Activated CD8-positive, alpha-beta memory T cell treated with anti-CD3 and anti-CD28 coated beads for 36 hours (primary cell): ENCODE results near the gene PEX11A. TPM values are rescaled to one million over a fixed set of nuclear protein-coding genes. Genes with fewer than 3 reads are reported as not detected.
"Not testable (repeated sequence)": the region's sequence is repeated elsewhere in the genome, so short reads cannot be mapped to it uniquely, and the experiment has no call there.

Experiments used
- CTCF ChIA-PET: fragments of 350-600 bp; sonication (Branson Sonifier 250); formaldehyde crosslinking; loops from one replicate; lab custom pipeline; 2021; ENCODE audit warnings: antibody characterized with exemption; lab: Charles Lee
- POLR2A ChIA-PET: fragments of 350-600 bp; sonication (Branson Sonifier 250); formaldehyde crosslinking; loops from one replicate; lab custom pipeline; 2021; ENCODE audit warnings: antibody characterized with exemption; lab: Charles Lee
- total RNA-seq, 2 experiments: library from RNA; stranded (reverse); gene quantifications; one replicate each; pipeline ENCODE4 v1.2.3, GENCODE V29; 2021

PEX11A gene
- 1 to 10 TPM; 3.1 to 3.5 TPM for total RNA-seq

- CTCF ChIA-PET, result no interaction called here
- POLR2A ChIA-PET, result no interaction called here
These were observed at the start of gene PEX11A, which contains the start of gene WDR93 for GRCh38 chr15:89690276-89691218. Gene PEX11A (minus strand): TSS chr15:89690754. CDS start chr15:89690632, 122 bp downstream. Gene WDR93 (plus strand): TSS chr15:89690811. CDS start chr15:89701747, 10,936 bp downstream.

- ChIA-PET POLR2A (no interaction called here), CTCF (interaction anchor here (0.6 to 2.0 kb wide), 7 partner anchors 11 to 348 kb away, joined by 3 to 12 read pairs (median 3); partner anchors contain the start of gene MESP1)
These were observed 49.6 kb upstream of the PEX11A start for GRCh38 chr15:89740137-89740536.

- ChIA-PET CTCF (no interaction called here), POLR2A (no interaction called here)
These were observed 45.2 kb upstream of the PEX11A start for GRCh38 chr15:89735773-89736172.

GRCh38 chr15:89732451-89733172 lies 42.1 kb upstream of the PEX11A start:
- POLR2A ChIA-PET, result no interaction called here
- CTCF ChIA-PET, result no interaction called here

GRCh38 chr15:89731275-89731674 lies 40.7 kb upstream of the PEX11A start:
- ChIA-PET POLR2A (no interaction called here), CTCF (no interaction called here)

- ChIA-PET CTCF (interaction anchor here (3.4 kb wide), 1 partner anchor 12 kb away, joined by 12 read pairs; no protein-coding TSS in a partner anchor), POLR2A (no interaction called here)
These were observed 37.7 kb upstream of the PEX11A start for GRCh38 chr15:89728254-89728653.

GRCh38 chr15:89725064-89725463 lies 34.5 kb upstream of the PEX11A start:
- POLR2A ChIA-PET, result no interaction called here
- CTCF ChIA-PET, result no interaction called here

- ChIA-PET CTCF (no interaction called here), POLR2A (no interaction called here)
These were observed 34.1 kb upstream of the PEX11A start for GRCh38 chr15:89724621-89725020.

- CTCF ChIA-PET, result no interaction called here
- POLR2A ChIA-PET, result no interaction called here
These were observed 32.5 kb upstream of the PEX11A start for GRCh38 chr15:89723031-89723430.

- ChIA-PET CTCF (no interaction called here), POLR2A (no interaction called here)
These were observed 24.2 kb upstream of the PEX11A start for GRCh38 chr15:89714775-89715174.

- CTCF ChIA-PET, result no interaction called here
- POLR2A ChIA-PET, result no interaction called here
These were observed 17.0 kb upstream of the PEX11A start for GRCh38 chr15:89707577-89707976.

GRCh38 chr15:89704411-89704810 lies 13.9 kb upstream of the PEX11A start:
- POLR2A ChIA-PET, result no interaction called here

GRCh38 chr15:89695198-89695597 lies 4.6 kb upstream of the PEX11A start:
- ChIA-PET CTCF (no interaction called here), POLR2A (interaction anchor here (0.7 kb wide), 1 partner anchor 163 kb away, joined by 9 read pairs; no protein-coding TSS in a partner anchor)

More at GRCh38 chr15:89704411-89704810, 13.9 kb upstream of the PEX11A start:
- CTCF ChIA-PET, result no interaction called here

GRCh38 chr15:89693696-89694095 lies 3.1 kb upstream of the PEX11A start:
- POLR2A ChIA-PET, result no interaction called here
- CTCF ChIA-PET, result no interaction called here

GRCh38 chr15:89693091-89693490 lies 2.5 kb upstream of the PEX11A start:
- ChIA-PET POLR2A (no interaction called here), CTCF (no interaction called here)

GRCh38 chr15:89689930-89690275 lies 651 bp downstream of the PEX11A start:
- CTCF ChIA-PET, POLR2A ChIA-PET: not testable (repeated sequence)

GRCh38 chr15:89686522-89686921 lies 4.0 kb downstream of the PEX11A start:
- ChIA-PET CTCF (no interaction called here), POLR2A (interaction anchor here (0.7 kb wide), 1 partner anchor 139 kb away, joined by 3 read pairs; no protein-coding TSS in a partner anchor)

- POLR2A ChIA-PET, result no interaction called here
- CTCF ChIA-PET, result no interaction called here
These were observed 4.6 kb downstream of the PEX11A start for GRCh38 chr15:89685995-89686394.

- CTCF ChIA-PET, result no interaction called here
These were observed 9.4 kb downstream of the PEX11A start for GRCh38 chr15:89681146-89681545.

GRCh38 chr15:89680282-89680873 lies 10.2 kb downstream of the PEX11A start:
- CTCF ChIA-PET, result no interaction called here

More at GRCh38 chr15:89681146-89681545, 9.4 kb downstream of the PEX11A start:
- POLR2A ChIA-PET, result no interaction called here

More at GRCh38 chr15:89680282-89680873, 10.2 kb downstream of the PEX11A start:
- POLR2A ChIA-PET, result no interaction called here
